Heart right ventricle (tissue), 16 donors: ENCODE measurements around the gene MRPS24. TPM values are rescaled to one million over a fixed set of nuclear protein-coding genes. Genes with fewer than 3 reads are reported as not detected.
A peak's percentile ranks its signal among the peaks of the same experiment; 100 is the strongest.
"Not testable (repeated sequence)": the region's sequence is repeated elsewhere in the genome, so short reads cannot be mapped to it uniquely, and the experiment has no call there.

Experiments used
- ATAC-seq, 8 donors: fragments of 200-7000 bp; cut with Tn5 transposase; one replicate each; pipeline ENCODE4 v1.9.1; 2020; ENCODE audit warnings: mild to moderate bottlenecking in 8 of 8, moderate library complexity in 8 of 8, moderate number of reproducible peaks in 1 of 8
- DNase-seq, 2 donors: peaks; one replicate each; pipeline ENCODE4 v3.0.0-alpha.2; 2020
- H3K27ac ChIP-seq, 10 donors: fragments of 200-600 bp; sonication (generic) in 2 of 10; one replicate each; pipeline versions ENCODE4 v1.5.0 to v1.8.0; 2020 to 2022; ENCODE audit warnings: mild to moderate bottlenecking in 3 of 10
- H3K27me3 ChIP-seq, 7 donors: fragments of 200-600 bp; one replicate each; pipeline ENCODE4 v1.8.0; 2021 to 2022; ENCODE audit warnings: mild to moderate bottlenecking in 2 of 7
- H3K36me3 ChIP-seq, 9 donors: fragments of 200-600 bp; sonication (generic) in 1 of 9; one replicate each; pipeline versions ENCODE4 v1.5.0 to v1.8.0; 2020 to 2022; ENCODE audit warnings: mild to moderate bottlenecking in 2 of 9
- H3K4me1 ChIP-seq, 9 donors: fragments of 200-600 bp; sonication (generic) in 1 of 9; one replicate each; pipeline versions ENCODE4 v1.5.0 to v1.8.0; 2020 to 2022; ENCODE audit warnings: mild to moderate bottlenecking in 4 of 9
- H3K4me3 ChIP-seq, 10 donors: fragments of 200-600 bp; sonication (generic) in 2 of 10; one replicate each; pipeline versions ENCODE4 v1.5.0 to v1.8.0; 2020 to 2022; ENCODE audit warnings: mild to moderate bottlenecking in 7 of 10, moderate library complexity in 2 of 10
- H3K9me3 ChIP-seq, 11 donors: fragments of 200-600 bp in 10 of 11; sonication (generic) in 2 of 11; one replicate each; pipeline versions ENCODE4 v1.5.0 to v1.8.0; 2013 to 2022; ENCODE audit warnings: mild to moderate bottlenecking in 2 of 11, control low read depth in 1 of 11, moderate library complexity in 1 of 11
- WGBS, 2 donors: extraction: QIAGEN DNeasy Blood & Tissue Kit; methylation state at CpG; one replicate each; pipeline ENCODE4 v1.1.7; 2013; ENCODE audit warnings: inconsistent platforms in 1 of 2; 5-methylcytosine and 5-hydroxymethylcytosine counted together
- intact Hi-C, 10 donors: fragments of 100-400 bp; cut with DNase I; formaldehyde crosslinking; loops; one replicate each; pipeline versions ENCODE4 v1.11.1 to v1.14.2; 2022
- polyA plus RNA-seq, 2 donors: library from polyadenylated mRNA; stranded (reverse); fragments of 200-250 nt; gene quantifications; one replicate each; pipeline ENCODE4 v1.2.3, GENCODE V29; 2013
- total RNA-seq, 10 donors: library from RNA; stranded (reverse); fragmentation: NEBNext Ultra II Directional in 3 of 10; extraction: Animal tissue kit (Norgen Biotek cat#: 25700) in 3 of 10; gene quantifications; one replicate each; pipeline versions ENCODE4 v1.2.1 to v1.2.4, GENCODE V29; 2021 to 2023
- TF ChIP-seq, protein P1 (sequence below), 9 donors: fragments of 200-600 bp; sonication (generic) in 2 of 9; IDR thresholded peaks; one replicate each; pipeline versions ENCODE4 v1.5.0 to v1.8.0; 2021 to 2022; ENCODE audit warnings: antibody characterized with exemption in 9 of 9, mild to moderate bottlenecking in 5 of 9, moderate library complexity in 1 of 9
- donor health status: Arrhythmogenic right ventricular cardiomyopathy.
- donor health status: ischemic (EF 13 %, LVEDD 7.1; RV severe dilation, severe dysfunction).
- donor health status: healthy with polysubstance abuse.
- donor health status: DM: no; HTN: yes; CAD: no.
- donor health status: DM: no; HTN: no; CAD: no.
- donor health status: ischemic (EF 25% LVEDD 6.9; RV normal size, moderate dysfunction).
- donor health status: ischemic (EF 25% LVEDD 5.7; RV mildly dilated, moderate dysfunction).
- donor health status: healthy.
- donor health status: DM: yes; HTN: yes; CAD: no.
- donor health status: Ischemic cardiomyopathy.
- donor health status: ischemic (EF 35%, LVEDD 5.7; RV mildly dilated, moderate dysfunction).
- donor health status: nonischemic (EF 11% LVEDD 7.7; RV severe dilation, severe dysfunction).
- donor health status: DM: yes; HTN: yes; CAD: no.
- donor health status: PGD.
- donor health status: ischemic (EF 29% LVEDD 5.4; RV normal size, mild dysfunction).
- donor health status: nonischemic (EF 23%, LVEDD 6.1; RV moderate dilation, normal function).

MRPS24 gene
- total and polyA plus RNA-seq, 12 donors: 124 to 227 (median 157) TPM

DNA sequence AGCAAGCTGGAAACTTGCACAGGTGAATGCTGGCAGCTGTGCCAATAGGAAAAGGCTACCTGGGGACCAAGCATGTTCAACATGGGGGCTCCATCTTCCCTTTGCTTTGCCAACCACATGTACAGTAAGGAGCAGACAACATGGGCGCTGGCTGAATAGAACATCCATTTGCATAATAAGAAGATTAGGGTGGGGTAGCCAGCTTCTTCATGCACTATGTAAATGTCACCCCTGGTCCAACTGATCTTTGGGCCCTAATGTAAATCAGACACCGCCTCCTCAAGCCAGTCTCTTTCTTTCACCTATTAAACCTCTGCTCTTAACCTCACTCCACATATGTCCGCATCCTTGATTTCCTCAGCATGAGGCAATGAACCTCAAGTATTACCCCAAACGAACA, 26.0 kb downstream of the MRPS24 start:
- H3K36me3 ChIP-seq: no peaks in the 10 kb centered on the region
- ATAC-seq (no peak), DNase-seq (no peak)
- H3K4me3 ChIP-seq: no peak overlapping the region
- H3K27ac ChIP-seq: no peak overlapping the region
- TF ChIP-seq, protein P1, sequence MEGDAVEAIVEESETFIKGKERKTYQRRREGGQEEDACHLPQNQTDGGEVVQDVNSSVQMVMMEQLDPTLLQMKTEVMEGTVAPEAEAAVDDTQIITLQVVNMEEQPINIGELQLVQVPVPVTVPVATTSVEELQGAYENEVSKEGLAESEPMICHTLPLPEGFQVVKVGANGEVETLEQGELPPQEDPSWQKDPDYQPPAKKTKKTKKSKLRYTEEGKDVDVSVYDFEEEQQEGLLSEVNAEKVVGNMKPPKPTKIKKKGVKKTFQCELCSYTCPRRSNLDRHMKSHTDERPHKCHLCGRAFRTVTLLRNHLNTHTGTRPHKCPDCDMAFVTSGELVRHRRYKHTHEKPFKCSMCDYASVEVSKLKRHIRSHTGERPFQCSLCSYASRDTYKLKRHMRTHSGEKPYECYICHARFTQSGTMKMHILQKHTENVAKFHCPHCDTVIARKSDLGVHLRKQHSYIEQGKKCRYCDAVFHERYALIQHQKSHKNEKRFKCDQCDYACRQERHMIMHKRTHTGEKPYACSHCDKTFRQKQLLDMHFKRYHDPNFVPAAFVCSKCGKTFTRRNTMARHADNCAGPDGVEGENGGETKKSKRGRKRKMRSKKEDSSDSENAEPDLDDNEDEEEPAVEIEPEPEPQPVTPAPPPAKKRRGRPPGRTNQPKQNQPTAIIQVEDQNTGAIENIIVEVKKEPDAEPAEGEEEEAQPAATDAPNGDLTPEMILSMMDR (IDR thresholded peaks at IDR 0.05): no peak
- H3K27me3 ChIP-seq: peaks cover 0 to 18% (median 0%) of the 10 kb centered on the region in 7 donors
- intact Hi-C loops: loop anchor here in 2 of 10 donors (5.0 to 10.0 kb wide), 2 partner anchors 128 to 901 kb away; no protein-coding TSS in a partner anchor
- no peaks in the 10 kb centered on the region for H3K9me3 ChIP-seq
- peaks cover 0 to 11% (median 0%) of the 10 kb centered on the region in 9 donors for H3K4me1 ChIP-seq
- WGBS, 2 donors: 89 to 94% methylated on average over 4 of the region's 4 CpGs

DNA sequence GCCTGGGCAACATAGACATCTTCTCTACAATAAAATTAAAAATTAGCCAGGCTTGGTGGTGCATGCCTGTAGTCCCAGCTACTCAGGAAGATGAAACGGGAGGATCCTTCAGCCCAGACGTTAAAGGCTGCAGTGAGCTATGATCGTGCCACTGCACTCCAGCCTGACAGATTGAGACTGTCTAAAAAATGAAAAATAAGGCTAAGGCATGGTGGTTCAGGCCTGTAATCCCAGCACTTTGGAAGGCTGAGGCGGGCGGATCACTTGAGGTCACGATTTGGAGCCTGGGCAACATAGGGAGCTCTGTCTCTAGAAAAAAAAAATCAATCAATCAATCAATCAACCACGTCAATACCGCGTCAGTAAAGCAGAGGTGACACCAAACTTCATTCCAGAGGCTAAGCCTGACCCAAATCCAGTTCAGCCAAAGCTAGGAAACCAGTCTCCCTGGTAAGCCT, 31.1 kb downstream of the MRPS24 start:
- intact Hi-C loops: loop anchor here in 9 of 10 donors (1.0 to 10.0 kb wide), 10 partner anchors 111 to 903 kb away; partner anchors contain the start of genes STK17A (in 7 of the 9), COA1 (in 2 of the 9), MRPL32 (in 1 of the 9) and PSMA2 (in 1 of the 9)
- Histone ChIP-seq H3K27ac (no peak overlapping the region), H3K36me3 (no peaks in the 10 kb centered on the region), H3K9me3 (no peaks in the 10 kb centered on the region), H3K27me3 (peaks cover 0 to 11% (median 0%) of the 10 kb centered on the region in 7 donors), H3K4me1 (peaks cover 0 to 22% (median 0%) of the 10 kb centered on the region in 9 donors), H3K4me3 (peak overlapping the region in 4 of 10 donors; percentile 30 to 38 (median 36))
- no peak for DNase-seq
- TF ChIP-seq, protein P1 (IDR thresholded peaks at IDR 0.05): no peak
- peak in 2 of 8 donors; percentile 11 to 23 for ATAC-seq
- WGBS, 2 donors: 83 to 89% methylated on average over 9 of the region's 9 CpGs

DNA sequence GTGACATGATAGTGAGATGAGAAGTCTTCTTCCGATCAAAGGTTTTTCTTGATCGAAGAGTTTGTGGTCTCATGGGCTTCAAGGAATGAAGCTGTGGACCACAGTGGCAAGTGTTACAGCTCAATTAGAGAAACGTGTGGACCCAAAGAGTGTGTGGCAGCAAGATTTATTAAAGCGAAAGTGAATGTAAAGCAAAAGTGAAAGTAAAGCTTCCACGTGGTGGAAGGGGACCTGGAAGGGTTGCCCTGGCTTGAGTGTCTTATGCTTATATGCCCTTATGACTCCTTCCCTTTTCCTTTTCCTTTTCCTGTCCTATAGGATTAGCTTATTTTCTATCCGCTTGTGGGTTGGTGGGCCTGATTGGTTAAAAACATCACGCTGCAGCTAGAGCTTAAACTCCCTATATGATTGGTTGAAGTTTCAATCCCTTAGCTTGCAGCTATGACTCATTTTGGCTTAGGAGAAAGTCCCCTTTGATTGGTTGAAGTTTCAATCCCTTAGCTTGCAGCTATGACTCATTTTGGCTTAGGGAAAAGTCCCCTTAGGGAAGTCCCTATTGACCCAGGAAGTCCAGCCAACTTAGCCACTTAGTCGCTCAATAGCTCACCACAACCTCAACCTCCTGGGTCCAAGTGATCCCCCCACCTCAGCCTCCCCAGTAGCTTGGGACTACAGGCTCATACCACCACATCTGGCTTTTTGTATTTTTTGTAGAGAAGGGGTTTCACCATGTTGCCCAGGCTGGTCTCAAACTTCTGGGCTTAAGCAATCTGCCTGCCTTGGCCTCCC, 34.7 kb downstream of the MRPS24 start:
- Histone ChIP-seq H3K4me3 (peak overlapping the region in 7 of 10 donors; percentile 10 to 42 (median 26)), H3K9me3 (peaks cover 0 to 9% (median 0%) of the 10 kb centered on the region in 11 donors), H3K27ac (peak overlapping the region in 2 of 10 donors; percentile 19 to 60), H3K27me3 (peaks cover 0 to 10% (median 0%) of the 10 kb centered on the region in 7 donors), H3K36me3 (no peaks in the 10 kb centered on the region), H3K4me1 (peaks cover 0 to 22% (median 0%) of the 10 kb centered on the region in 9 donors)
- 74 to 78% methylated on average over 8 of the region's 8 CpGs for WGBS, 2 donors
- ATAC-seq (no peak), DNase-seq (no peak)
- intact Hi-C loops: loop anchor here in 8 of 10 donors (5.0 to 10.0 kb wide), 7 partner anchors 107 to 900 kb away; partner anchors contain the start of genes STK17A (in 5 of the 8), COA1 (in 2 of the 8), MRPL32 (in 1 of the 8) and PSMA2 (in 1 of the 8)
- TF ChIP-seq, protein P1 (IDR thresholded peaks at IDR 0.05): no peak

DNA sequence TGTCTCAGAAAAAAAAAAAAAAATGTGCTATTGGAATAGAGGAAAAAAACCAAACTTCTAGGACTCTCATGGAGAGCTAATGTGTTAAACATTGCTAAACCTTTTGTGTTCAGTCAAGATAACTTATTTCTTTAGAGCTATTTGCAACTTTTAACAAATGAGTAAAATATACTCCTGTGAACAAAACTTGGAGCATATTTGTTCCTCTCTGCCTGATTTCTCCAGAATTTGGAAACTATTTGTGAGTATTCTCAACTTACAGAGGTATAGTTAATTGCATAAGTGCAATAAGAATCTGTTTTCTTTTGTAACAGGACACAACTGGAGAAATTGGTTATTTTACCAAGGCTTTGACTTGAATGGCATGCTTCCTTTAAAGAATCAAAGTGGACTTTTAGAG, 38.4 kb downstream of the MRPS24 start:
- H3K4me3 ChIP-seq, H3K27ac ChIP-seq, H3K36me3 ChIP-seq, ATAC-seq, DNase-seq, H3K9me3 ChIP-seq: not testable (repeated sequence)
- H3K4me1 ChIP-seq: peaks cover 0 to 11% (median 0%) of the 10 kb centered on the region in 9 donors
- intact Hi-C loops: loop anchor here in 4 of 10 donors (10.0 kb wide), 4 partner anchors 106 to 896 kb away; partner anchors contain the start of genes COA1 (in 1 of the 4), MRPL32 (in 1 of the 4), PSMA2 (in 1 of the 4) and STK17A (in 1 of the 4)
- H3K27me3 ChIP-seq: peaks cover 0 to 39% (median 9%) of the 10 kb centered on the region in 7 donors
